Muscle layer of duodenum (tissue), 2 donors: ENCODE measurements around the gene RNF7.

ENCODE experiments used
- H3K27ac ChIP-seq: one replicate; pipeline ENCODE4 v1.7.0; 2013; ENCODE audit warnings: mild to moderate bottlenecking, low read length
- H3K27me3 ChIP-seq: one replicate; pipeline ENCODE4 v1.7.0; 2013; ENCODE audit warnings: low read depth, mild to moderate bottlenecking, control low read depth, low read length
- H3K36me3 ChIP-seq, 2 donors: one replicate each; pipeline ENCODE4 v1.7.0; 2013; ENCODE audit warnings: low read length in 2 of 2, control low read depth in 1 of 2, mild to moderate bottlenecking in 1 of 2; ENCODE audit not compliant: insufficient read depth in 2 of 2, control insufficient read depth in 1 of 2
- H3K4me1 ChIP-seq, 2 donors: one replicate each; pipeline ENCODE4 v1.7.0; 2013; ENCODE audit warnings: low read length in 2 of 2, mild to moderate bottlenecking in 2 of 2, control low read depth in 1 of 2, moderate library complexity in 1 of 2; ENCODE audit not compliant: insufficient read depth in 2 of 2, control insufficient read depth in 1 of 2
- H3K4me3 ChIP-seq, 2 donors: one replicate each; pipeline ENCODE4 v1.7.0; 2013; ENCODE audit warnings: low read length in 2 of 2, low read depth in 1 of 2, mild to moderate bottlenecking in 1 of 2
- H3K9me3 ChIP-seq, 2 donors: one replicate each; pipeline ENCODE4 v1.7.0; 2013; ENCODE audit warnings: low read length in 2 of 2, control low read depth in 1 of 2, mild to moderate bottlenecking in 1 of 2; ENCODE audit not compliant: control insufficient read depth in 1 of 2
- donor health status: healthy.

Gene RNF7

GRCh38 chr3:141796081-141796888 is 58.2 kb downstream of the RNF7 start:
- H3K27ac ChIP-seq: peak overlapping the region; percentile 79
- H3K4me3 ChIP-seq: peak overlapping the region; percentile 19 to 59
- H3K36me3 ChIP-seq: no peaks in the 10 kb centered on the region
- H3K9me3 ChIP-seq: no peaks in the 10 kb centered on the region
- peaks cover 21 to 25% of the 10 kb centered on the region in 2 donors for H3K4me1 ChIP-seq
- no peaks in the 10 kb centered on the region for H3K27me3 ChIP-seq
